Fibroblast of lung (primary cell): ENCODE data around the gene POLD1.
"Not testable (repeated sequence)": the region's sequence is repeated elsewhere in the genome, so short reads cannot be mapped to it uniquely, and the experiment has no call there.

Source experiments
- EZH2 ChIP-seq: IDR thresholded peaks from 2 replicates; pipeline ENCODE4 v1.5.1; 2012; ENCODE audit warnings: low read length, control low read depth, mild to moderate bottlenecking; ENCODE audit errors: missing control alignments
- TF ChIP-seq, protein P1 (sequence below), 2 donors: IDR thresholded peaks in 1 of 2; conservative IDR thresholded peaks in 1 of 2; 1 replicate in 1 of 2; 2 replicates in 1 of 2; pipeline ENCODE4 v1.5.1; 2011 to 2012; ENCODE audit warnings: low read length in 2 of 2, control low read depth in 1 of 2, inconsistent platforms in 1 of 2, low read depth in 1 of 2, mild to moderate bottlenecking in 1 of 2

DNA sequence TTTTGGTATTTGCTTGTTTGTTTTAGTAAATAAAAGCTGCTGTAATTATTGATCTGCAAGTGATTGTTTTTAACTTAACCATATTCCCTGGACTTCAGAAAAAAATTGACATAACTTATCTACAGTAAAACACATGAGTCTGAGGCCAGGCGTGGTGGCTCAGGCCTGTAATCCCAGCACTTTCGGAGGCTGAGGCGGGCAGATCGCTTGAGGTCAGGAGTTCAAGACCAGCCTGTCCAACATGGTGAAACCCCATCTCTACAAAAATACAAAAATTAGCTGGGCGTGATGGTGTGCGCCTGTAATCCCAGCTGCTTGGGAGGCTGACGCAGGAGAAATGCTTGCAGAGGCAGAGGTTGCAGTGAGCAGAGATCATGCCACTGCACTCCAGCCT is 30.7 kb upstream of the POLD1 start:
- TF ChIP-seq, protein P1, sequence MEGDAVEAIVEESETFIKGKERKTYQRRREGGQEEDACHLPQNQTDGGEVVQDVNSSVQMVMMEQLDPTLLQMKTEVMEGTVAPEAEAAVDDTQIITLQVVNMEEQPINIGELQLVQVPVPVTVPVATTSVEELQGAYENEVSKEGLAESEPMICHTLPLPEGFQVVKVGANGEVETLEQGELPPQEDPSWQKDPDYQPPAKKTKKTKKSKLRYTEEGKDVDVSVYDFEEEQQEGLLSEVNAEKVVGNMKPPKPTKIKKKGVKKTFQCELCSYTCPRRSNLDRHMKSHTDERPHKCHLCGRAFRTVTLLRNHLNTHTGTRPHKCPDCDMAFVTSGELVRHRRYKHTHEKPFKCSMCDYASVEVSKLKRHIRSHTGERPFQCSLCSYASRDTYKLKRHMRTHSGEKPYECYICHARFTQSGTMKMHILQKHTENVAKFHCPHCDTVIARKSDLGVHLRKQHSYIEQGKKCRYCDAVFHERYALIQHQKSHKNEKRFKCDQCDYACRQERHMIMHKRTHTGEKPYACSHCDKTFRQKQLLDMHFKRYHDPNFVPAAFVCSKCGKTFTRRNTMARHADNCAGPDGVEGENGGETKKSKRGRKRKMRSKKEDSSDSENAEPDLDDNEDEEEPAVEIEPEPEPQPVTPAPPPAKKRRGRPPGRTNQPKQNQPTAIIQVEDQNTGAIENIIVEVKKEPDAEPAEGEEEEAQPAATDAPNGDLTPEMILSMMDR (conservative IDR thresholded peaks at IDR 0.05 in 1 of 2, IDR thresholded peaks at IDR 0.05 in 1 of 2; ENCODE audit: low read depth in 1 of 2, low read length in 2 of 2) = not testable (repeated sequence)
- TF ChIP-seq EZH2 = not testable (repeated sequence)
